Ramos (cell line): Measurements from ENCODE around the gene BTBD17.

ENCODE experiments used
- in situ Hi-C: fragments of 300-500 bp; cut with MboI; formaldehyde crosslinking; loops from one replicate; pipeline ENCODE4 v1.14.3; 2022; ENCODE audit warnings: low sequenced_read_pairs; ENCODE audit not compliant: unreplicated experiment

The BTBD17 gene

DNA sequence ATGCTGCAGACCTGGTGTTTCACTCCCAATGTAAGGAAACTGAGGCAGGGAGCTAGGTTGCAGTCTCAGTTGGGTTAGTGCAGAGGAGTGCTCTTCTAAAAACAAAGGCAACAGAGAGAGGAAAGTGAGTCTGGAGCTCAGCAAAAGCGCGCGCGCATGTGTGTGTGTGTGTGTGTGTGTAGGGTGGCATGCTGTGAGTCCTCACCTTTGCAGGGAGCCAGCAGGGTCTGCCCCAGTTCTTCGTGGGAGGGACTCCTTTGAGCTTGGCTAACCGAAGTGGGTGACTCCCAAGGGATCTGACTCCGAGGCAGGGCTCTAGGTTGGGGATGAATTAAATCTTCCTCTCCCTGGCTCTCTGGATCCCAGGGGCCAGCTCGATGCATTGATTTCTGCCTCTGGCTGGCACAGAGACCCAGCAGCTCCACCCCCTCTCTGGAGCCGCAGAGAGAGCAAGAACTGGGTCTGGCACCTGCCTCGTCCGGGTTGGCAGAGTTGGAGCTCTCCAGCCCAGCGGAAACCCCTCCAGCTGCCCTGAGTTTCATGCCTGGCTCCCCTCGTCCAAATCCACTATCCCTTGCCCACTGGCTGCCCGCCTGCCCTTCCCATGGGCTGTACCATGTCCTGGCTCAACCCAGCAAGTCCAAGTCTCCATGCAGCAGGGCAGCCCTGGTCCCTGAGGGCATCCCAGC, 1.3 kb upstream of the BTBD17 start:
- in situ Hi-C loops = no loop called here

DNA sequence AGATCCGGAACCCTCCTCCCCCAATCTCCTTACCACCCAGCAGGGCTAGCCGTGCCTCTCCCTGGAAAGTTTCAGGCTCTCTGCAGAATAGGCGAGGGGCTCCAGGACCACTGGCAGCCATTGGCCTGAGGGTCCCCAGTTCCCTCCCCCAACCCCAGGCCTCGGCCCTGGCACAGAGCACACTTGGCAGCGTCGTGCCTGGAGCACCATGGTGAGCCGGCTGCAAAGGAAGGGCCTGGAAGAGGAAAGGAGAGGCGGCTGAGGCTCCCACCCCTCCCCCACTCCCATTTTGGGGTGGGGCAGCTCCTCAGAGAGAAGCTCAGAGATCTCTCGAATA, 369 bp upstream of the BTBD17 start:
- in situ Hi-C loops = no loop called here

DNA sequence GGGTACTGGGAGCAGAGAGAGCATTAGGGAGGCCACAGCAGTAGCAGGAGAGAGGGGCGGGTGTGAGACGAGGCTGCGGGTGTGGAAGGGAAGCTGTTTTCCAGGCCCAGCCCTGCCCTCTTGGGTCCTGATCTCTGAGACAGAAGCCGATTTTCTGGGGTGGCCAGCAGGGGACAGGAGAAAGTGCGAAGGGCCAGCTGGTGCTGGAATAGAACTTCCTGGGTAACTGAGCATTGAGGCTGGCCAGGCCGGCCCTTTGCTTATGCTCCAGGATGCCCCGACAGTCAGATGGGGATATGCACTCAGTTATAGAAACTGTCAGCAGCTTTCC, 804 bp downstream of the BTBD17 start:
- in situ Hi-C loops = no loop called here

- in situ Hi-C loops = no loop called here
These were observed 1.8 kb downstream of the BTBD17 start for GRCh38 chr17:74359916-74360315.

DNA sequence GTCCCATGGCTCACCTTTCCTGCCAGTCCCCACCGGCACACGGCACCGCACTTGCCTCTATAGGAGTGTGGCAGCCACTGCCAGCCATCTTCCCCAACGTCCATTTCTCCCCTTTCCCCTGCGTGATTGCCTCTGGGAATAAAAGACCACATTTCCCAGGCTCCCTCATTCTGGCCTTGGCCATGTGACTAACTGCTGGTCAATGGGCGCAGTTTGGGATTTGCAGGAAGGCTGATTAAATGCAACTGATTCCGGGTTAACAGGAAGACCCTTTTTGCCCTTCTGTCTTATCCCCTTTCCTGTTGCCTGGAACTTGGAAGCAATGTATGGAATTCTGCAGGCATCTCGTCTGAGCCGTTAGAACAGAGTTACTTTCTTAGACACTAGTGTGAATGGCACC, 3.0 kb downstream of the BTBD17 start:
- in situ Hi-C loops = no loop called here

DNA sequence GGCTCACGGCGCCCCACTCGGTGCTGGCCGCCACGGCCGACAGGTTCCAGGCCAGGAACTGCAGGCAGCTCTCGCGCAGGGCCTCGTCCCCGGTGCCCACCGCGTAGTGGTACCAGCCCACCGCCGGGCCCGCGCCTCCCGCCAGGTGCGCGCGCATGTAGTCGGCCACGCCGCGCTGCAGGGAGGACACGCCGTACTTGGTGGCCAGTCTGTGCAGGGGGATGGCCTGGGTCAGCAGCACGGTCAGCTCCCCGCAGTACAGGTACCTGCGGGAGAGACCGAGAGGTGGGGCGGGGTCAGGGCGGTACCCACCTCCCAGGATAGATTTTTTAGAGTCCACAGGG, 4.2 kb downstream of the BTBD17 start:
- in situ Hi-C loops = no loop called here

DNA sequence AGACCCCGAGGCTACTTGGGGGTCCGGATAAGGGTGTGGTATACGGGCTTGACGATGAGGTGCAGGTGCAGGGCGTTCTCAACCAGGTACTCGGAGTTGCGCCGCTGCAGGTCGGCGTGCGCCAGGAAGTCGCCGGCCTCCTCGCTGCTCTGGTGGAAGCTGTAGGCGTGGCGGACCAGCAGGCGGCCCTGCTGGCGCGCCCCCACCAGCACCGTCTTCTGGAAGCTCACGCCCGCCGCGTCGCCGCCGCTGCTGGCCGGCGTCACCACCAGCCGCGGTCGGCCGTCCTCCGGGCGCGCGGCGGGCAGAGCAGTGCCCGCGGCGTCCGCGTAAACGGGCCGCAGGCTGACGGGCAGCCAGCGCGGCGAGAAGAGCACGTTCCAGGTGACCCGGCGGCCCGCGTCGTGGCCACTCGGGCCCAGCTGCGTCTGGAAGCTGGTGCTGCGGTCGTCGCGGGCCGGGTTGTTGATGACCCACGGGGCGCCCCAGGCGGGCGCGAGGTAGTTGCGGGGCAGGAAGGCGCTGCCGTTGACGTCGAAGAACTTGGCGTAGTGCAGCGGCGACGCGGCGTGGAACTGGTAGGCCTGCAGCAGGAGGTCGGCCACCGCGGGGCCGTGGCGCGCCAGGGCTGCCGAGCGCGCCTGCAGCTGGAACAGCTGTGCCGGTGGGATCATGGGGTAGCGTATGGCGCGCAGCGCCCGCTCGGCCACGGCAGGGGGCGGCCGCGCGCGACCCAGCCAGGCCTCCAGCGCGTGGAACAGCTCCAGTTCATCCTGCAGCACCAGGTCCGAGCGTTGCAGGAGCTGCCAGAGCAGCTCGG, 4.8 kb downstream of the BTBD17 start:
- in situ Hi-C loops = no loop called here

GRCh38 chr17:74355065-74355464, 6.6 kb downstream of the BTBD17 start:
- in situ Hi-C loops = no loop called here

DNA sequence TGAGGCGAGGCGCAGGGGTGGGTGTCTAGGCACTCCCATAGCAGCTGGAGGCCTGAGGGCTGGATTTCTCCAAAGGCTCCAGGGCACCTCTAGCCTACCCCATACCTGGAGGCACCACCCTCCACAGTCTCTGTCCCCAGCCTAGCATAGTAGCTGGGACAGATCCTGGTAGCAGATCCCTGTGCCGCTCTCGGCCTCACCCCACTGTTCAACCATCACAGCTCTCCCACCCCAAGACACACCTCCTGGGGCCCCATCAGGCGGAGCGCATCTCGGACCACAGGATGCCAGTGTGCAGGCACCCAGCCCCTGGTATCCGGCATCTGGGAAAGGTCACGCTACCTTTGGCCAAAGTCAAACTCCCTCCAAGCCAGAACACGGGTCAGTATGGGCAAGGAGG, 7.1 kb downstream of the BTBD17 start:
- in situ Hi-C loops = no loop called here

DNA sequence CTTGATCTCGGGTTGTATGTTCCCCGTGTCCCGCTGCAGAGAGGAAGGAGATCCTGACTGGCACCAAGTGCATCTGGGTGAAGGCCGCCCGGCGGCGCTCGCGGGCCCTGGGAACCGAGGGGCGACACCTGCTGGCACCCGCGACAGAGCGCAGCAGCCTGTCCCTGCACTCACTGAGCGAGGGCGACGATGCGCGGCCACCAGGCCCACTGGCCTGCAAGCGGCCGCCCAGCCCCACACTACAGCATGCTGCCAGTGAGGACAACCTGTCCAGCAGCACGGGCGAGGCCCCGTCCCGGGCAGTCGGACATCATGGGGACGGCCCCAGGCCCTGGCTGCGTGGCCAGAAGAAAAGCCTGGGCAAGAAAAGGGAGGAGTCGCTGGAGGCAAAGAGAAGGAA, 7.5 kb downstream of the BTBD17 start:
- in situ Hi-C loops = no loop called here

- in situ Hi-C loops = no loop called here
These were observed 8.1 kb downstream of the BTBD17 start for GRCh38 chr17:74353446-74354060.

DNA sequence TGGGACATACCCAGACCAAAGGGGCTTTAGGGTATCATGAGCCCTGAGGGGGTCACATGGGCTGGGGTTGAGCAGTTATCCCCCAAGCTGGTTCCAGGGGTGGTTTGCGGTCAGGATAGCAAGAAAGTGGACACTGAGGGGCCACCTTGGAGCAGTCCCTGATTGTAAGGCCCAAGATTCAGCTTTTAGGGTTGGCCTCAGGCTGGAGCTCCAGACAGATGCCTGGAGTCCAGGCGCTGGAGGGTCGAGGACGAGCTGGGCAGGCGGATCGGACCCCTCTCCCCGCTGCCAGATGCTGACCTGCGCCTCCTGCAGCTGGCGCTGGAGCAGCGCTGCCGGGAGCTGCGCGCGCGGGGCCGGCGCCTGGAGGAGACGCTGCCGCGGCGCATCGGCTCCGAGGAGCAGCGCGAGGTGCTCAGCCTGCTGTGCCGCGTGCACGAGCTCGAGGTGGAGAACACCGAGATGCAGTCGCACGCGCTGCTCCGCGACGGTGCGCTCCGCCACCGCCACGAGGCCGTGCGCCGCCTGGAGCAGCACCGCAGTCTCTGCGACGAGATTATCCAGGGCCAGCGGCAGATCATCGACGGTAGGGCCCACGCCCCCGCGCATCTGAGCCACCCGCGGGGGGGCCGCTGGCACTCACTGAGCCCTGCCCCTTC, 10.0 kb downstream of the BTBD17 start:
- in situ Hi-C loops = no loop called here

DNA sequence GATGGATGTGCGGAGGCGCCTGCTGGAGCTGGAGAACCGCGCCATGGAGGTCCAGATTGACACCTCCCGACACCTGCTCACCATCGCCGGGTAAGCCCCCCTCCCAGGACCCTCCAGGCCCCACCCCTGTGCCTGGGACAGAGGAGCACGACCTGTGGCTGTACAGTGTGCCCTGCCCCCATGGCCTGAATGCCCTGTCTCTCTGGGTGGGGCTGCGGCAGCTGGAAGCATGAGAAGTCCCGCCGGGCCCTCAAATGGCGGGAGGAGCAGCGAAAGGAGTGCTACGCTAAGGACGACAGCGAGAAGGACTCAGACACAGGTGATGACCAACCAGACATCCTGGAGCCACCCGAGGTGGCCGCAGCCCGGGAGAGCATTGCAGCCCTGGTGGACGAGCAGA, 11.2 kb downstream of the BTBD17 start:
- in situ Hi-C loops = no loop called here

GRCh38 chr17:74349120-74349519, 12.5 kb downstream of the BTBD17 start:
- in situ Hi-C loops = no loop called here

- in situ Hi-C loops = no loop called here
These were observed 14.0 kb downstream of the BTBD17 start for GRCh38 chr17:74347646-74348045.

DNA sequence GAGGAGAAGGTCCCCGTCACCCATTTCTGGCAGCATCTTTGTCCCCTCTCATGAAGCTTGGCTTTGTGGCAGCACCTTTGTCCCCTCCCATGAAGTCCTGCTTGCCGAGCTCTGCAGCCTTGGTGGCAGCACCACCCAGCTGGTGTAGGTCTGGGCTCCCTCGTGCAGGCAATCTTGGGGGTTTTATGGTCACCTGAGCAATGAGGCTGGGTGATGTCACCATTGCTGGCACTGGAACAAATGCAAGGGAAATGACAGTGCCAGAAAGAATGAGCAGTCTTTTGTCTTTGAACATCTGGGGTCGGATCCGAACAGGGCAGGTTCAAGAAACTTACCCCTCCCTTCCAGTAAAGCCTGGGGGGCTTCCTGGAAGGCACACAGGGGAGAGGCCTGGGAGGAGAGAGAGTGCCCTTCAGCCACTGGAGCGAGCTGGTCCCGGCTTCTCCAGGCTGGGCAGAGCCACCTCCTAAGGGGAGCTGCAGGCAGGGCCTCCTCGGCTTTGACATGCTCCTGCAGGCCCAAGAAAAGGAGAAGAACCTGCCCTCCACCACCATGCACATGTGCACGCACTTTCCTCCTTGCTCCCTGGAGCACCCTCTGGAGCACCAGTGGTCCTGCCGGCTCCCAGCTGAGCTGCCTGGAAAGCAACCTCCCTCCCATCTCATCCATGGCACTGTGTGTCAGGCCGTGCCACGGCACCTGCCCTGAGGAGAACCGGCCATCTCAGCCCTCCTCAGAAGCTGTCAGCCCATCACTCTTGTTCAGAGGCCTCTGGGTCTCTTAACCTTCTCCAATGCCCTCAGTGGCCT, 16.0 kb downstream of the BTBD17 start:
- in situ Hi-C loops = no loop called here

GRCh38 chr17:74344658-74345057, 17.0 kb downstream of the BTBD17 start:
- in situ Hi-C loops = no loop called here

- in situ Hi-C loops = no loop called here
These were observed 18.0 kb downstream of the BTBD17 start for GRCh38 chr17:74343526-74344284.

GRCh38 chr17:74343121-74343520, 18.5 kb downstream of the BTBD17 start:
- in situ Hi-C loops = no loop called here

- in situ Hi-C loops = no loop called here
These were observed 19.4 kb downstream of the BTBD17 start for GRCh38 chr17:74342224-74342623.
